ENCODE results near the gene SORCS1. TPM values are rescaled to one million over a fixed set of nuclear protein-coding genes. Genes with fewer than 3 reads are reported as not detected.

The SORCS1 gene
- total RNA-seq, 1 experiment from 2014 or later = not detected

DNA sequence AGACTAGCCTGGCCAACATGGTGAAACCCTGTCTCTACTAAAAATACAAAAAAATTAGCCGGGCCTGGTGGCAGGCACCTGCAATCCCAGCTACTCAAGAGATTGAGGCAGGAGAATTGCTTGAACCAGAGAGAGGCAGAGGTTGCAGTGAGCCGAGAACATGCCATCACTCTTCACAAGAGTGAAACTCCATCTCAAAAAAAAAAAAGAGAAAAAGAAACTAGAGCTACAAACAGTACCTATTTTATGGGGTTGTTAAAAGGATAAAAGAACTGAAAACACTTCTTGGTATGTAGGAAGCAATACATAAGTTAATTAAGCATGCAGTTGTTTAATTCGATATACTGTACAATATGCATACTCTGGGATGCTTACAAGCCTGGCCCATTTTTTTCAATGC, 216.9 kb downstream of the SORCS1 start:
- no peak overlapping the region for H3K4me2 ChIP-seq
- no peaks in the 10 kb centered on the region for H3K4me1 ChIP-seq (replicated peaks; ENCODE audit: insufficient read depth)
- H3K9me3 ChIP-seq (ENCODE audit: insufficient read depth, low read depth) = no peaks in the 10 kb centered on the region
- H3K79me2 ChIP-seq (ENCODE audit: low read depth) = no peaks in the 10 kb centered on the region
- no peaks in the 10 kb centered on the region for H3F3A ChIP-seq (ENCODE audit: insufficient read depth, low read depth)
- H2AFZ ChIP-seq = no peak overlapping the region
- ChIA-PET POLR2A (ENCODE audit: unreplicated experiment) (no interaction called here), CTCF (no interaction called here)
- intact Hi-C loops (cut with micrococcal nuclease; ENCODE audit: unreplicated experiment) = no loop called here
- H3K27ac ChIP-seq = no peak overlapping the region
- no TSS peak for BruUV-seq (replicated peaks)
- TF ChIP-seq EZH2 (IDR thresholded peaks at IDR 0.05; ENCODE audit: low read depth) = no peak
- TF ChIP-seq, protein P1, sequence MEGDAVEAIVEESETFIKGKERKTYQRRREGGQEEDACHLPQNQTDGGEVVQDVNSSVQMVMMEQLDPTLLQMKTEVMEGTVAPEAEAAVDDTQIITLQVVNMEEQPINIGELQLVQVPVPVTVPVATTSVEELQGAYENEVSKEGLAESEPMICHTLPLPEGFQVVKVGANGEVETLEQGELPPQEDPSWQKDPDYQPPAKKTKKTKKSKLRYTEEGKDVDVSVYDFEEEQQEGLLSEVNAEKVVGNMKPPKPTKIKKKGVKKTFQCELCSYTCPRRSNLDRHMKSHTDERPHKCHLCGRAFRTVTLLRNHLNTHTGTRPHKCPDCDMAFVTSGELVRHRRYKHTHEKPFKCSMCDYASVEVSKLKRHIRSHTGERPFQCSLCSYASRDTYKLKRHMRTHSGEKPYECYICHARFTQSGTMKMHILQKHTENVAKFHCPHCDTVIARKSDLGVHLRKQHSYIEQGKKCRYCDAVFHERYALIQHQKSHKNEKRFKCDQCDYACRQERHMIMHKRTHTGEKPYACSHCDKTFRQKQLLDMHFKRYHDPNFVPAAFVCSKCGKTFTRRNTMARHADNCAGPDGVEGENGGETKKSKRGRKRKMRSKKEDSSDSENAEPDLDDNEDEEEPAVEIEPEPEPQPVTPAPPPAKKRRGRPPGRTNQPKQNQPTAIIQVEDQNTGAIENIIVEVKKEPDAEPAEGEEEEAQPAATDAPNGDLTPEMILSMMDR (conservative IDR thresholded peaks at IDR 0.05) = no peak
- no peak for DNase-seq
- no peaks in the 10 kb centered on the region for H3K9me2 ChIP-seq (ENCODE audit: insufficient read depth)
- no peaks in the 10 kb centered on the region for H4K20me1 ChIP-seq (ENCODE audit: insufficient read depth)
- no peaks in the 10 kb centered on the region for H3K27me3 ChIP-seq (ENCODE audit: insufficient read depth, low read depth)
- no peak overlapping the region for H3K4me3 ChIP-seq
- H3K36me3 ChIP-seq (ENCODE audit: low read depth) = no peaks in the 10 kb centered on the region

GRCh38 chr10:106942035-106942662, 222.4 kb downstream of the SORCS1 start:
- CTCF ChIA-PET = no interaction called here
- Histone ChIP-seq H3K36me3 (ENCODE audit: low read depth) (no peaks in the 10 kb centered on the region), H3K9me2 (ENCODE audit: insufficient read depth) (no peaks in the 10 kb centered on the region), H3K27me3 (ENCODE audit: insufficient read depth, low read depth) (no peaks in the 10 kb centered on the region), H3K27ac (no peak overlapping the region), H3K4me3 (no peak overlapping the region), H3K4me2 (no peak overlapping the region), H3K79me2 (ENCODE audit: low read depth) (no peaks in the 10 kb centered on the region), H4K20me1 (ENCODE audit: insufficient read depth) (no peaks in the 10 kb centered on the region), H3K9me3 (ENCODE audit: insufficient read depth, low read depth) (no peaks in the 10 kb centered on the region), H2AFZ (no peak overlapping the region), H3F3A (ENCODE audit: insufficient read depth, low read depth) (no peaks in the 10 kb centered on the region), H3K4me1 (replicated peaks; ENCODE audit: insufficient read depth) (no peaks in the 10 kb centered on the region)
- POLR2A ChIA-PET (ENCODE audit: unreplicated experiment) = no interaction called here
- no peak for TF ChIP-seq EZH2 (IDR thresholded peaks at IDR 0.05; ENCODE audit: low read depth)
- TF ChIP-seq, protein P1 (conservative IDR thresholded peaks at IDR 0.05) = no peak
- DNase-seq = no peak
- intact Hi-C loops (cut with micrococcal nuclease; ENCODE audit: unreplicated experiment) = no loop called here
- no TSS peak for BruUV-seq (replicated peaks)

DNA sequence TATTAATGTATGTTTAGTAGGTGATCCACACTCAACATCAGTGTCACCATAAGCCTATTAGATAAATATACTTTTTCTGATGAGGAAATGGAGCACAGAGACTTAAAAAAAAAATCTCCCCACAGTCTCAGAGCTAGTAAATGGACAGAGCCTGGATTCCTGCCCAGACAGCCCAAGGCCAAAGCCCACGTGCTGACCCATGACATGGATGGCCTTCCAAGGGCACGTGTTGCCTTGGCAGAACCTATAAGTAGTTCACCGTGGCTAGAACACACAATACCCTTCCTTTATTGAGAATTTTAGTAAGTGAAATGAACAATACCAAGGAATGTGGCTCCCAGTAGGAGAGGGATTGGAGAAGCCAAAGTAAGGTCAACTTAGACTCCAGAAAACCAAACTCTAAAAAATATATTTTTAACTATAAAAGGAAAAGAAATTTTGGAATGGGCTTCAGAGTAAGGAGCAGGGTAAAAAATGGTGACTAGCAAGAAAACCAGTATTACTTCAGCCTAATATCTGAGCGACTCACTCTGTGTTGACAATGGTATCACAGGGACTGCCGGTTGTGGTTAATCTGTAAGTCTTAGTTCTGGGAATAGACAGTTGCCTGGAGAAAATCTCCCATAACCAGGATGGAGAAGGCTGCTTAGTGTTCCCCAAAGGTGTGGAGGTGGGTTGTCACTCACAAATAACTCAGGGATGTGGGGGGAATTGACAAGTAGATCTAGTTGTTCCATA, 223.0 kb downstream of the SORCS1 start:
- H4K20me1 ChIP-seq (ENCODE audit: insufficient read depth) = no peaks in the 10 kb centered on the region
- DNase-seq = no peak
- H3K4me1 ChIP-seq (replicated peaks; ENCODE audit: insufficient read depth) = no peaks in the 10 kb centered on the region
- no TSS peak for BruUV-seq (replicated peaks)
- H3K27me3 ChIP-seq (ENCODE audit: insufficient read depth, low read depth) = no peaks in the 10 kb centered on the region
- H2AFZ ChIP-seq = no peak overlapping the region
- H3K4me3 ChIP-seq = no peak overlapping the region
- TF ChIP-seq, protein P1 (conservative IDR thresholded peaks at IDR 0.05) = no peak
- no peak for TF ChIP-seq EZH2 (IDR thresholded peaks at IDR 0.05; ENCODE audit: low read depth)
- CTCF ChIA-PET = no interaction called here
- intact Hi-C loops (cut with micrococcal nuclease; ENCODE audit: unreplicated experiment) = no loop called here
- H3K36me3 ChIP-seq (ENCODE audit: low read depth) = no peaks in the 10 kb centered on the region
- H3K4me2 ChIP-seq = no peak overlapping the region
- H3K27ac ChIP-seq = no peak overlapping the region
- no peaks in the 10 kb centered on the region for H3K79me2 ChIP-seq (ENCODE audit: low read depth)
- no peaks in the 10 kb centered on the region for H3F3A ChIP-seq (ENCODE audit: insufficient read depth, low read depth)
- H3K9me2 ChIP-seq (ENCODE audit: insufficient read depth) = no peaks in the 10 kb centered on the region
- H3K9me3 ChIP-seq (ENCODE audit: insufficient read depth, low read depth) = no peaks in the 10 kb centered on the region
- POLR2A ChIA-PET (ENCODE audit: unreplicated experiment) = no interaction called here

Measured in PC-9 (cell line).